HG03066 (cell line): ENCODE results near the gene GRID2IP.
"Not testable (repeated sequence)": the region's sequence is repeated elsewhere in the genome, so short reads cannot be mapped to it uniquely, and the experiment has no call there.

Experiments
- ATAC-seq: cut with Tn5 transposase; IDR thresholded peaks from one replicate; pipeline ENCODE4 v1.9.1; 2021; ENCODE audit warnings: low read depth; ENCODE audit not compliant: unreplicated experiment

Gene GRID2IP

GRCh38 chr7:6495597-6496262 is 55.5 kb downstream of the GRID2IP start:
- no peak for ATAC-seq

- no peak for ATAC-seq
Observed at GRCh38 chr7:6494365-6494764, 56.9 kb downstream of the GRID2IP start.

GRCh38 chr7:6491194-6491593 is 60.1 kb downstream of the GRID2IP start:
- ATAC-seq = no peak

- ATAC-seq = no peak
Observed at GRCh38 chr7:6489612-6490011, 61.6 kb downstream of the GRID2IP start.

- ATAC-seq = no peak
Observed at GRCh38 chr7:6487184-6487545, 64.1 kb downstream of the GRID2IP start.

GRCh38 chr7:6486438-6487183 is 64.7 kb downstream of the GRID2IP start:
- no peak for ATAC-seq

GRCh38 chr7:6482743-6483119 is 68.5 kb downstream of the GRID2IP start:
- ATAC-seq = no peak

- ATAC-seq = no peak
Observed at GRCh38 chr7:6482307-6482706, 69.0 kb downstream of the GRID2IP start.

- no peak for ATAC-seq
Observed at GRCh38 chr7:6481445-6481844, 69.8 kb downstream of the GRID2IP start.

- no peak for ATAC-seq
Observed at GRCh38 chr7:6480323-6480660, 71.0 kb downstream of the GRID2IP start.

GRCh38 chr7:6479067-6479466 is 72.2 kb downstream of the GRID2IP start:
- no peak for ATAC-seq

- no peak for ATAC-seq
Observed at GRCh38 chr7:6478186-6478585, 73.1 kb downstream of the GRID2IP start.

GRCh38 chr7:6477318-6477660 is 74.0 kb downstream of the GRID2IP start:
- ATAC-seq = no peak

GRCh38 chr7:6476596-6477317 is 74.5 kb downstream of the GRID2IP start:
- no peak for ATAC-seq

- ATAC-seq = no peak
Observed at GRCh38 chr7:6475433-6476186, 75.7 kb downstream of the GRID2IP start.

- ATAC-seq = no peak
Observed at GRCh38 chr7:6465862-6466261, 85.4 kb downstream of the GRID2IP start.

GRCh38 chr7:6463609-6464008 is 87.7 kb downstream of the GRID2IP start:
- not testable (repeated sequence) for ATAC-seq

GRCh38 chr7:6461946-6462550 is 89.2 kb downstream of the GRID2IP start:
- ATAC-seq = no peak

- ATAC-seq = no peak
Observed at GRCh38 chr7:6460990-6461584, 90.2 kb downstream of the GRID2IP start.

GRCh38 chr7:6460303-6460702 is 91.0 kb downstream of the GRID2IP start:
- ATAC-seq = no peak
